Left renal pelvis (tissue), 4 donors: ENCODE data around the gene HOMER2. TPM values are rescaled to one million over a fixed set of nuclear protein-coding genes. Genes with fewer than 3 reads are reported as not detected.
"Not testable (repeated sequence)": the region's sequence is repeated elsewhere in the genome, so short reads cannot be mapped to it uniquely, and the experiment has no call there.

Experiments used
- DNase-seq, 4 donors: peaks; one replicate each; pipeline ENCODE4 v3.0.0-alpha.2; 2013; ENCODE audit warnings: low read depth in 4 of 4, low spot score in 3 of 4
- polyA plus RNA-seq, 4 donors: library from polyadenylated mRNA; unstranded; fragments of 120-200 nt; gene quantifications; one replicate each; pipeline ENCODE4 v1.2.1, GENCODE V29; 2013; ENCODE audit not compliant: insufficient read length in 4 of 4

Gene HOMER2
- polyA plus RNA-seq, 4 donors: 9.6 to 32.6 (median 27.3) TPM

- DNase-seq: no peak
Measured at GRCh38 chr15:82968066-82968465, 15.5 kb upstream of the HOMER2 start.

GRCh38 chr15:82966671-82967071 is 14.2 kb upstream of the HOMER2 start:
- no peak for DNase-seq

GRCh38 chr15:82964890-82965289 is 12.4 kb upstream of the HOMER2 start:
- DNase-seq: no peak

- no peak for DNase-seq
Measured at GRCh38 chr15:82963471-82964341, 11.2 kb upstream of the HOMER2 start.

- no peak for DNase-seq
Measured at GRCh38 chr15:82960766-82961165, 8.2 kb upstream of the HOMER2 start.

- DNase-seq: no peak
Measured at GRCh38 chr15:82959423-82959822, 6.9 kb upstream of the HOMER2 start.

GRCh38 chr15:82958638-82959037 is 6.1 kb upstream of the HOMER2 start:
- DNase-seq: no peak

- no peak for DNase-seq
Measured at GRCh38 chr15:82951472-82952157, 905 bp downstream of the HOMER2 start.

- no peak for DNase-seq
Measured at GRCh38 chr15:82950746-82951370, 1.7 kb downstream of the HOMER2 start.

GRCh38 chr15:82950295-82950694 is 2.2 kb downstream of the HOMER2 start:
- DNase-seq: no peak

GRCh38 chr15:82946155-82946701 is 6.3 kb downstream of the HOMER2 start:
- no peak for DNase-seq

- DNase-seq: no peak
Measured at GRCh38 chr15:82945326-82945725, 7.2 kb downstream of the HOMER2 start.

GRCh38 chr15:82944821-82945220 is 7.7 kb downstream of the HOMER2 start:
- no peak for DNase-seq

- DNase-seq: no peak
Measured at GRCh38 chr15:82944056-82944455, 8.5 kb downstream of the HOMER2 start.

GRCh38 chr15:82943176-82943575 is 9.3 kb downstream of the HOMER2 start:
- DNase-seq: no peak

GRCh38 chr15:82942691-82943090 is 9.8 kb downstream of the HOMER2 start:
- DNase-seq: no peak

GRCh38 chr15:82939678-82940077 is 12.8 kb downstream of the HOMER2 start:
- not testable (repeated sequence) for DNase-seq

- no peak for DNase-seq
Measured at GRCh38 chr15:82937712-82938058, 14.8 kb downstream of the HOMER2 start.

GRCh38 chr15:82936966-82937711 is 15.4 kb downstream of the HOMER2 start:
- DNase-seq: no peak

GRCh38 chr15:82935382-82935781 is 17.1 kb downstream of the HOMER2 start:
- no peak for DNase-seq
